GM18519 (cell line): ENCODE data around the gene MAPT.
"Not testable (repeated sequence)": the region's sequence is repeated elsewhere in the genome, so short reads cannot be mapped to it uniquely, and the experiment has no call there.

Experiments
- ATAC-seq: cut with Tn5 transposase; IDR thresholded peaks from one replicate; pipeline ENCODE4 v1.9.1; 2021; ENCODE audit warnings: mild to moderate bottlenecking, moderate library complexity; ENCODE audit not compliant: unreplicated experiment, low FRiP score

The MAPT gene

GRCh38 chr17:46000757-46001156, 106.4 kb downstream of the MAPT start:
- ATAC-seq = no peak

- ATAC-seq = no peak
Measured at GRCh38 chr17:46001390-46002310, 107.3 kb downstream of the MAPT start.

GRCh38 chr17:46002311-46002972, 108.1 kb downstream of the MAPT start:
- no peak for ATAC-seq

- no peak for ATAC-seq
Measured at GRCh38 chr17:46002973-46003316, 108.6 kb downstream of the MAPT start.

GRCh38 chr17:46003907-46004748, 109.8 kb downstream of the MAPT start:
- ATAC-seq = no peak

- ATAC-seq = not testable (repeated sequence)
Measured at GRCh38 chr17:46006082-46006481, 111.7 kb downstream of the MAPT start.

GRCh38 chr17:46007461-46007965, 113.2 kb downstream of the MAPT start:
- no peak for ATAC-seq

GRCh38 chr17:46008591-46008990, 114.2 kb downstream of the MAPT start:
- no peak for ATAC-seq

GRCh38 chr17:46009681-46010596, 115.6 kb downstream of the MAPT start:
- no peak for ATAC-seq

- ATAC-seq = no peak
Measured at GRCh38 chr17:46010597-46011186, 116.3 kb downstream of the MAPT start.

GRCh38 chr17:46011711-46012505, 117.6 kb downstream of the MAPT start:
- ATAC-seq = no peak

GRCh38 chr17:46012506-46013079, 118.2 kb downstream of the MAPT start:
- ATAC-seq = no peak

GRCh38 chr17:46013127-46013501, 118.8 kb downstream of the MAPT start:
- ATAC-seq = no peak

- ATAC-seq = no peak
Measured at GRCh38 chr17:46013502-46014165, 119.3 kb downstream of the MAPT start.

GRCh38 chr17:46019408-46019925, 125.1 kb downstream of the MAPT start:
- not testable (repeated sequence) for ATAC-seq

GRCh38 chr17:46020023-46020761, 125.8 kb downstream of the MAPT start:
- ATAC-seq = no peak

- no peak for ATAC-seq
Measured at GRCh38 chr17:46020998-46021397, 126.6 kb downstream of the MAPT start.
